Heart left ventricle (tissue), 13 donors: ENCODE results near the gene GPC6.

Experiments used
- POLR2A ChIP-seq, 2 donors: fragments of 450-650 bp; IDR thresholded peaks; one replicate each; pipeline ENCODE4 v1.6.1; 2017; ENCODE audit warnings: antibody characterized with exemption in 2 of 2, mild to moderate bottlenecking in 2 of 2, moderate library complexity in 2 of 2
- TF ChIP-seq, protein P1 (sequence below), 12 donors: fragments of 200-600 bp; sonication (generic) in 4 of 12; IDR thresholded peaks; one replicate each; pipeline versions ENCODE4 v1.5.0 to v1.8.0; 2018 to 2022; ENCODE audit warnings: antibody characterized with exemption in 12 of 12, mild to moderate bottlenecking in 5 of 12
- donor health status: ischemic (EF 13 %, LVEDD 7.1; RV severe dilation, severe dysfunction).
- donor health status: DM: no; HTN: yes; CAD: no.
- donor health status: DM: no; HTN: no; CAD: no.
- donor health status: ischemic (EF 25% LVEDD 6.9; RV normal size, moderate dysfunction).
- donor health status: ischemic (EF 25% LVEDD 5.7; RV mildly dilated, moderate dysfunction).
- donor health status: ischemic (EF 35%, LVEDD 5.7; RV mildly dilated, moderate dysfunction).
- donor health status: nonischemic (EF 11% LVEDD 7.7; RV severe dilation, severe dysfunction).
- donor health status: DM: yes; HTN: yes; CAD: no.
- donor health status: PGD.
- donor health status: ischemic (EF 29% LVEDD 5.4; RV normal size, mild dysfunction).
- donor health status: nonischemic (EF 23%, LVEDD 6.1; RV moderate dilation, normal function).

GRCh38 chr13:94209117-94209516, 982.5 kb downstream of the GPC6 start:
- TF ChIP-seq POLR2A (IDR thresholded peaks at IDR 0.05), result no peak
- TF ChIP-seq, protein P1, sequence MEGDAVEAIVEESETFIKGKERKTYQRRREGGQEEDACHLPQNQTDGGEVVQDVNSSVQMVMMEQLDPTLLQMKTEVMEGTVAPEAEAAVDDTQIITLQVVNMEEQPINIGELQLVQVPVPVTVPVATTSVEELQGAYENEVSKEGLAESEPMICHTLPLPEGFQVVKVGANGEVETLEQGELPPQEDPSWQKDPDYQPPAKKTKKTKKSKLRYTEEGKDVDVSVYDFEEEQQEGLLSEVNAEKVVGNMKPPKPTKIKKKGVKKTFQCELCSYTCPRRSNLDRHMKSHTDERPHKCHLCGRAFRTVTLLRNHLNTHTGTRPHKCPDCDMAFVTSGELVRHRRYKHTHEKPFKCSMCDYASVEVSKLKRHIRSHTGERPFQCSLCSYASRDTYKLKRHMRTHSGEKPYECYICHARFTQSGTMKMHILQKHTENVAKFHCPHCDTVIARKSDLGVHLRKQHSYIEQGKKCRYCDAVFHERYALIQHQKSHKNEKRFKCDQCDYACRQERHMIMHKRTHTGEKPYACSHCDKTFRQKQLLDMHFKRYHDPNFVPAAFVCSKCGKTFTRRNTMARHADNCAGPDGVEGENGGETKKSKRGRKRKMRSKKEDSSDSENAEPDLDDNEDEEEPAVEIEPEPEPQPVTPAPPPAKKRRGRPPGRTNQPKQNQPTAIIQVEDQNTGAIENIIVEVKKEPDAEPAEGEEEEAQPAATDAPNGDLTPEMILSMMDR (IDR thresholded peaks at IDR 0.05), result no peak
